K562 (cell line): ENCODE data around the gene WNK1.

Experiments used
- KDM4B ChIP-seq, 2 experiments: fragments of 450-650 bp in 1 of 2; sonication (generic) in 1 of 2; IDR thresholded peaks; 2 replicates each; pipeline ENCODE4 v1.6.1; 2016 to 2017; ENCODE audit warnings: borderline replicate concordance in 2 of 2, antibody characterized with exemption in 1 of 2, low read depth in 1 of 2, mild to moderate bottlenecking in 1 of 2
- SMARCC2 ChIP-seq: fragments of 450-650 bp; IDR thresholded peaks from 2 replicates; pipeline ENCODE4 v1.6.1; 2017; ENCODE audit warnings: antibody characterized with exemption, moderate library complexity, mild to moderate bottlenecking, low read depth

DNA sequence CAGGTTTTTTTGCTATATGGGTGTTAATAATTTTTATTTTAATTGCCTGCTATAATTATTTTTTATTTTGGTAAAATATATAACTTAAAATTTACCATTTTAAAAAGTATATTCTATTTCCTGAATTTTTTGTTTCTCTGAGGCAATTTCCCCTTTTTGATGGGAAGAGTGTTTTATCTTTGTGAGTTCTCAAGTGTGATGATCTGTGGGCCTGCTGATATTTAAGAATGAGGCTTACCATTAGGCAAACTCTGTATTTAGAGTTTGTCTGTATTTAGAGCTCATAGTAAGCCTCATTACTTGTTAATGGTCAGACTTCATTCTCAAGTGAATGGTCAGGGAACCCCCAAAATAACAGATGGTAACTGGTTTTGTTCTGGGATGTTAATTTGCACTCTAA is 48.0 kb downstream of the WNK1 start:
- TF ChIP-seq SMARCC2 (no peak), KDM4B (IDR thresholded peaks at IDR 0.05; ENCODE audit: borderline replicate concordance in 2 of 2, low read depth in 1 of 2) (no peak)
